Hindlimb muscle (tissue), 1 donor: ENCODE measurements around the gene ARID1B. TPM values are rescaled to one million over a fixed set of nuclear protein-coding genes. Genes with fewer than 3 reads are reported as not detected.
A peak's percentile ranks its signal among the peaks of the same experiment; 100 is the strongest.
"Not testable (repeated sequence)": the region's sequence is repeated elsewhere in the genome, so short reads cannot be mapped to it uniquely, and the experiment has no call there.

Experiments
- DNase-seq: peaks from one replicate; pipeline ENCODE4 v3.0.0-alpha.2; 2013
- polyA plus RNA-seq: library from polyadenylated mRNA; unstranded; fragments of 120-200 nt; gene quantifications from one replicate; pipeline ENCODE4 v1.2.1, GENCODE V29; 2013; ENCODE audit not compliant: insufficient read length

ARID1B gene
- polyA plus RNA-seq, 1 donor, result 76.6 TPM

- no peak for DNase-seq
These were observed 253.0 kb downstream of the ARID1B start for GRCh38 chr6:157029980-157030690.

- DNase-seq, result no peak
These were observed 253.6 kb downstream of the ARID1B start for GRCh38 chr6:157030755-157031154.

GRCh38 chr6:157032923-157033322 is 255.7 kb downstream of the ARID1B start:
- DNase-seq, result no peak

- DNase-seq, result peak; percentile 31
These were observed 256.4 kb downstream of the ARID1B start for GRCh38 chr6:157033428-157034140.

- DNase-seq, result no peak
These were observed 257.5 kb downstream of the ARID1B start for GRCh38 chr6:157034436-157035230.

- DNase-seq, result no peak
These were observed 258.4 kb downstream of the ARID1B start for GRCh38 chr6:157035546-157035945.

GRCh38 chr6:157036245-157036711 is 259.1 kb downstream of the ARID1B start:
- peak; percentile 35 for DNase-seq

- DNase-seq, result no peak
These were observed 260.0 kb downstream of the ARID1B start for GRCh38 chr6:157037165-157037564.

- DNase-seq, result no peak
These were observed 261.4 kb downstream of the ARID1B start for GRCh38 chr6:157038610-157039009.

GRCh38 chr6:157039639-157040038 is 262.5 kb downstream of the ARID1B start:
- DNase-seq, result not testable (repeated sequence)

- DNase-seq, result no peak
These were observed 263.0 kb downstream of the ARID1B start for GRCh38 chr6:157040191-157040590.

GRCh38 chr6:157045831-157046454 is 268.8 kb downstream of the ARID1B start:
- DNase-seq, result no peak

GRCh38 chr6:157046776-157047175 is 269.6 kb downstream of the ARID1B start:
- no peak for DNase-seq

- no peak for DNase-seq
These were observed 270.1 kb downstream of the ARID1B start for GRCh38 chr6:157047328-157047727.

GRCh38 chr6:157047951-157048350 is 270.8 kb downstream of the ARID1B start:
- DNase-seq, result no peak

GRCh38 chr6:157049133-157049532 is 272.0 kb downstream of the ARID1B start:
- no peak for DNase-seq

GRCh38 chr6:157050537-157051265 is 273.5 kb downstream of the ARID1B start:
- DNase-seq, result no peak

- no peak for DNase-seq
These were observed 277.4 kb downstream of the ARID1B start for GRCh38 chr6:157054531-157054979.

GRCh38 chr6:157055863-157056262 is 278.7 kb downstream of the ARID1B start:
- no peak for DNase-seq

- no peak for DNase-seq
These were observed 279.1 kb downstream of the ARID1B start for GRCh38 chr6:157056275-157056674.

GRCh38 chr6:157058574-157058973 is 281.4 kb downstream of the ARID1B start:
- DNase-seq, result no peak

- no peak for DNase-seq
These were observed 282.6 kb downstream of the ARID1B start for GRCh38 chr6:157059781-157060180.
